ENCODE data around the gene SRSF6.

GRCh38 chr20:43434565-43434964 lies 23.1 kb upstream of the SRSF6 start:
- TF ChIP-seq CTCF (conservative IDR thresholded peaks at IDR 0.05 in 1 of 2, IDR thresholded peaks at IDR 0.05 in 1 of 2; ENCODE audit: extremely low read depth in 1 of 2, insufficient read depth in 1 of 2, low read depth in 1 of 2, low read length in 2 of 2), result no peak
- no peak for TF ChIP-seq EZH2 (IDR thresholded peaks at IDR 0.05; ENCODE audit: borderline replicate concordance, low read length)

Measured in mammary epithelial cell (primary cell).